Posterior vena cava (tissue), 2 donors: ENCODE results near the gene TRIM6. TPM values are rescaled to one million over a fixed set of nuclear protein-coding genes. Genes with fewer than 3 reads are reported as not detected.
A peak's percentile ranks its signal among the peaks of the same experiment; 100 is the strongest.
"Not testable (repeated sequence)": the region's sequence is repeated elsewhere in the genome, so short reads cannot be mapped to it uniquely, and the experiment has no call there.

ENCODE experiments used
- DNase-seq: peaks from one replicate; pipeline ENCODE4 v3.0.0-alpha.2; 2020; ENCODE audit warnings: low spot score
- intact Hi-C, 2 donors: fragments of 100-400 bp; cut with DNase I; formaldehyde crosslinking; loops; one replicate each; pipeline versions ENCODE4 v1.14.1 to v1.14.2; 2022 to 2023
- total RNA-seq, 2 donors: library from RNA; stranded (reverse); fragmentation: NEBNext Ultra II Directional; extraction: Animal tissue kit (Norgen Biotek cat#: 25700); gene quantifications; one replicate each; pipeline ENCODE4 v1.2.1, GENCODE V29; 2021
- donor health status: DM: yes; HTN: yes; CAD: no.
- donor health status: DM: yes; HTN: yes; CAD: no.

TRIM6 gene
- total RNA-seq, 2 donors from 2014 or later: 1.8 to 3.2 TPM

GRCh38 chr11:5600374-5600851 is 4.0 kb downstream of the TRIM6 start:
- intact Hi-C loops: no loop called here
- DNase-seq: peak; percentile 91

- intact Hi-C loops: not testable (repeated sequence)
Measured at GRCh38 chr11:5602791-5603190, 6.4 kb downstream of the TRIM6 start.

GRCh38 chr11:5603326-5603725 is 6.9 kb downstream of the TRIM6 start:
- intact Hi-C loops: no loop called here

More at GRCh38 chr11:5602791-5603190, 6.4 kb downstream of the TRIM6 start:
- not testable (repeated sequence) for DNase-seq

GRCh38 chr11:5604896-5605295 is 8.5 kb downstream of the TRIM6 start:
- intact Hi-C loops: no loop called here
- DNase-seq: no peak

More at GRCh38 chr11:5603326-5603725, 6.9 kb downstream of the TRIM6 start:
- no peak for DNase-seq

GRCh38 chr11:5605849-5606248 is 9.4 kb downstream of the TRIM6 start:
- DNase-seq: no peak
- intact Hi-C loops: no loop called here

GRCh38 chr11:5608808-5609207 is 12.4 kb downstream of the TRIM6 start:
- intact Hi-C loops: no loop called here

GRCh38 chr11:5610446-5610845 is 14.0 kb downstream of the TRIM6 start:
- DNase-seq: no peak
- intact Hi-C loops: no loop called here

More at GRCh38 chr11:5608808-5609207, 12.4 kb downstream of the TRIM6 start:
- no peak for DNase-seq

- no peak for DNase-seq
- intact Hi-C loops: no loop called here
Measured at GRCh38 chr11:5611627-5612026, 15.2 kb downstream of the TRIM6 start.

- intact Hi-C loops: no loop called here
- DNase-seq: no peak
Measured at GRCh38 chr11:5618807-5619206, 22.4 kb downstream of the TRIM6 start.

GRCh38 chr11:5620651-5621521 is 24.4 kb downstream of the TRIM6 start:
- intact Hi-C loops: loop anchor here (10.0 kb wide), 1 partner anchor 64 kb away; the partner anchor contains the start of genes TRIM22 (in 2 of the 2) and TRIM5 (in 2 of the 2)
- DNase-seq: no peak

GRCh38 chr11:5621580-5621979 is 25.1 kb downstream of the TRIM6 start:
- no peak for DNase-seq
- intact Hi-C loops: loop anchor here (10.0 kb wide), 1 partner anchor 63 kb away; the partner anchor contains the start of genes TRIM22 (in 2 of the 2) and TRIM5 (in 2 of the 2)

- intact Hi-C loops: loop anchor here (10.0 kb wide), 1 partner anchor 62 kb away; the partner anchor contains the start of genes TRIM22 (in 2 of the 2) and TRIM5 (in 2 of the 2)
- DNase-seq: no peak
Measured at GRCh38 chr11:5622802-5623201, 26.4 kb downstream of the TRIM6 start.

GRCh38 chr11:5624489-5625279 is 28.2 kb downstream of the TRIM6 start, which contains the start of gene TRIM34:
TRIM34 (plus strand) TSS chr11:5625001; CDS start chr11:5632332, 7,331 bp downstream.
- intact Hi-C loops: loop anchor here (10.0 kb wide), 1 partner anchor 60 kb away; the partner anchor contains the start of genes TRIM22 (in 2 of the 2) and TRIM5 (in 2 of the 2)

GRCh38 chr11:5625281-5625680 is 28.8 kb downstream of the TRIM6 start:
- no peak for DNase-seq
- intact Hi-C loops: loop anchor here (10.0 kb wide), 1 partner anchor 60 kb away; the partner anchor contains the start of genes TRIM22 (in 2 of the 2) and TRIM5 (in 2 of the 2)

More at GRCh38 chr11:5624489-5625279, 28.2 kb downstream of the TRIM6 start, which contains the start of gene TRIM34:
- DNase-seq: no peak

- intact Hi-C loops: loop anchor here (10.0 kb wide), 1 partner anchor 59 kb away; the partner anchor contains the start of genes TRIM22 (in 2 of the 2) and TRIM5 (in 2 of the 2)
- DNase-seq: no peak
Measured at GRCh38 chr11:5626196-5626595, 29.8 kb downstream of the TRIM6 start.

GRCh38 chr11:5631417-5631816 is 35.0 kb downstream of the TRIM6 start:
- intact Hi-C loops: loop anchor here in 1 of 2 donors (10.0 kb wide), 1 partner anchor 827 kb away; the partner anchor contains the start of gene OR52R1

GRCh38 chr11:5631969-5632635 is 35.7 kb downstream of the TRIM6 start:
- intact Hi-C loops: loop anchor here in 1 of 2 donors (10.0 kb wide), 1 partner anchor 827 kb away; the partner anchor contains the start of gene OR52R1
- no peak for DNase-seq

More at GRCh38 chr11:5631417-5631816, 35.0 kb downstream of the TRIM6 start:
- no peak for DNase-seq

- intact Hi-C loops: loop anchor here in 1 of 2 donors (10.0 kb wide), 1 partner anchor 835 kb away; the partner anchor contains the start of gene OR52R1
- no peak for DNase-seq
Measured at GRCh38 chr11:5639953-5640352, 43.5 kb downstream of the TRIM6 start.
